Activated CD8-positive, alpha-beta memory T cell treated with anti-CD3 and anti-CD28 coated beads for 24 hours (primary cell): ENCODE data around the gene SMC1B.
"Not testable (repeated sequence)": the region's sequence is repeated elsewhere in the genome, so short reads cannot be mapped to it uniquely, and the experiment has no call there.

Source experiments
- DNase-seq: peaks from one replicate; pipeline ENCODE4 v3.0.0-alpha.2; 2020

Gene SMC1B

GRCh38 chr22:45413368-45414211 lies at the start of gene SMC1B, which contains the start of gene RIBC2:
Gene SMC1B (minus strand): TSS chr22:45413599. CDS start chr22:45413567, 32 bp downstream.
Gene RIBC2 (plus strand): TSS chr22:45413693. CDS start chr22:45413887, 194 bp downstream.
- peak; percentile 89 for DNase-seq

GRCh38 chr22:45462034-45462655 lies 48.7 kb upstream of the SMC1B start:
- DNase-seq, result no peak

- no peak for DNase-seq
Observed at GRCh38 chr22:45460288-45461109, 47.1 kb upstream of the SMC1B start.

GRCh38 chr22:45459235-45459634 lies 45.8 kb upstream of the SMC1B start:
- DNase-seq, result no peak

- no peak for DNase-seq
Observed at GRCh38 chr22:45458532-45458931, 45.1 kb upstream of the SMC1B start.

GRCh38 chr22:45456811-45457210 lies 43.4 kb upstream of the SMC1B start:
- DNase-seq, result no peak

- DNase-seq, result no peak
Observed at GRCh38 chr22:45455621-45456020, 42.2 kb upstream of the SMC1B start.

- DNase-seq, result no peak
Observed at GRCh38 chr22:45455212-45455611, 41.8 kb upstream of the SMC1B start.

- no peak for DNase-seq
Observed at GRCh38 chr22:45454275-45454674, 40.9 kb upstream of the SMC1B start.

- no peak for DNase-seq
Observed at GRCh38 chr22:45453764-45454163, 40.4 kb upstream of the SMC1B start.

- DNase-seq, result no peak
Observed at GRCh38 chr22:45452565-45453379, 39.4 kb upstream of the SMC1B start.

GRCh38 chr22:45451972-45452371 lies 38.6 kb upstream of the SMC1B start:
- DNase-seq, result no peak

GRCh38 chr22:45450921-45451651 lies 37.7 kb upstream of the SMC1B start:
- DNase-seq, result no peak

GRCh38 chr22:45450101-45450785 lies 36.8 kb upstream of the SMC1B start:
- no peak for DNase-seq

GRCh38 chr22:45449442-45449841 lies 36.0 kb upstream of the SMC1B start:
- not testable (repeated sequence) for DNase-seq

GRCh38 chr22:45448431-45448830 lies 35.0 kb upstream of the SMC1B start:
- DNase-seq, result no peak

- not testable (repeated sequence) for DNase-seq
Observed at GRCh38 chr22:45447596-45447995, 34.2 kb upstream of the SMC1B start.

GRCh38 chr22:45446216-45446615 lies 32.8 kb upstream of the SMC1B start:
- DNase-seq, result no peak

- no peak for DNase-seq
Observed at GRCh38 chr22:45445031-45445710, 31.8 kb upstream of the SMC1B start.

GRCh38 chr22:45444168-45444567 lies 30.8 kb upstream of the SMC1B start:
- no peak for DNase-seq
